CMK (cell line): ENCODE measurements around the gene FLYWCH2.
"Not testable (repeated sequence)": the region's sequence is repeated elsewhere in the genome, so short reads cannot be mapped to it uniquely, and the experiment has no call there.

Source experiments
- DNase-seq: peaks from one replicate; pipeline ENCODE4 v3.0.0-alpha.2; 2010; ENCODE audit warnings: low read depth

The FLYWCH2 gene

GRCh38 chr16:2938206-2938605, 55.2 kb downstream of the FLYWCH2 start:
- DNase-seq, result no peak

DNA sequence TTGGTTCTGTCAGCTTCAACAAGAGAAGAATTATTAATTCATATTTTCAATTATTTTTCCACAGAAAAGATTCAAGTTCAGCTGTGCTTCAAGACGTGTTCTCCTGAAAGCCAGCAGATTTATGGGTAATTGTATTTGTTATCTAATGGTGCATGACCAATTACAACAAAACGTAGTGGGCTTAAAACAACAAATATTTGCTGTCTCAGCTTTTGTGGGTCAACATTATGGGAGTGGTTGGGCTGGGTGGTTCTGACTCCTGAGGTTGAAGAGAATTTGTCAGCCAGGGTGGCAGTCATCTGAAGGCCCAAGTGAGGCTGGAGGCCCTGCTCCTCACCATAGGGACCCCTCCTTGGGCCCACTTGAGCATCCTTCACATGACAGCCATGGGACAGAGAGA, 57.0 kb downstream of the FLYWCH2 start:
- no peak for DNase-seq

DNA sequence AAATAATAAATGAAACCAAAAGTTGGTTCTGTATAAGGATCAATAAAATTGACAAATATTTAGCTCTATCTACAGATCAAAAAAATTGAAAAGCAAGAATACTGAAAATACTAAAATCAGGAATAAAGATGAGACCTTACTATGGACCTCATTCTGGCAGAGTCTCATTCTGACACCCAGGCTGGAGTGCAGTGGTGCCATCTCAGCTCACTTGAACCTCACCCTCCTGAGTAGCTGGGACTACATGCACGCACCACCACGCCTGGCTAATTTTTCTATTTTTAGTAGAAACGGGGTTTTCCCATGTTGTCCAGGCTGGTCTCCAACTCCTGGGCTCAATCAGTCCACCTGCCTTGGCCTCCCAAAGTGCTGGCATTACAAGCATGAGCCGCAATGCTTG, 59.0 kb downstream of the FLYWCH2 start:
- DNase-seq, result no peak

DNA sequence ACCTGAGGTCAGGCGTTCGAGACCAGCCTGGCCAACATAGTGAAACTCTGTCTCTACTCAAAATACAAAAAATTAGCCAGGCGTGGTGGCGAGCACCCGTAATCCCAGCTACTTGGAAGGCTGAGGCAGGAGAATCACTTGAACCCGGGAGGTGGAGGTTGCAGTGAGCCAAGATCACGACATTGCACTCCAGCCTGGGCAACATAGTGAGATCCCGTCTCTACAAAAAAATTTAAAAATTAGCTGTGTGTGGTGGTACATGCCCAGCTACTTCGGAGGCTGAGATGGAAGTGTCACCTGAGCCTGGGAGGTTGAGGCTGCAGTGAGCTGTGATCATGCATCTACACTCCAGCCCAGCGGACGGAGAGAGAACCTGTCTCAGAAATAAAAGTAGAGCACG, 60.7 kb downstream of the FLYWCH2 start:
- not testable (repeated sequence) for DNase-seq

DNA sequence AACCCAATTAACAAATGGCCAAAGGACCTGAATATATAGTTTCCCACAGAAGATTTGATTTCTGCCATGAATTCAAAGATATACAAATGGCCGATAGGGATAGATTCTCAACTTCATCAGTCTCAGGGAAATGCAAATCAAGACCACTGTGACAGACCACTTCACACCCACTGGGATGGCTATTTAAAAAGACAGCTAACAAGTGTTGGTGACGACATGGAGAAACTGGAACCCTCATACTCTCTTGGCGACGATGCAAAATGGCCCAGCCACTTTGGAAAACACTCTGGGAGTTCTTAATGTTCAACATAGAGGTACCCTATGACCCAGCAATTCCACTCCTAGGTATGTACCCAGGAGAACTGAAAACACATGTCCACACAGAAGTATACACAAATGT, 63.6 kb downstream of the FLYWCH2 start:
- DNase-seq, result no peak
